HL-60 (cell line): ENCODE data around the gene TNFAIP1.

Source experiments
- CTCF ChIP-seq: IDR thresholded peaks from one replicate; pipeline ENCODE4 v1.5.1; 2011; ENCODE audit warnings: low read length, control low read depth, inconsistent platforms; ENCODE audit not compliant: insufficient read depth
- POLR2AphosphoS5 ChIP-seq: IDR thresholded peaks from 2 replicates; pipeline ENCODE4 v1.6.1; 2012; ENCODE audit warnings: low read depth

GRCh38 chr17:28344435-28344901 lies 8.9 kb downstream of the TNFAIP1 start:
- no peak for TF ChIP-seq CTCF
- TF ChIP-seq POLR2AphosphoS5, result no peak
